Stomach (tissue), 4 donors: ENCODE measurements around the gene IL1RAPL2.

Experiments used
- POLR2A ChIP-seq, 4 donors: fragments of 450-650 bp; IDR thresholded peaks; one replicate each; pipeline ENCODE4 v1.6.1; 2016; ENCODE audit warnings: antibody characterized with exemption in 4 of 4, control low read depth in 2 of 4, mild to moderate bottlenecking in 1 of 4, moderate library complexity in 1 of 4
- POLR2AphosphoS5 ChIP-seq, 3 donors: sonication (generic); formaldehyde crosslinking; IDR thresholded peaks; one replicate each; pipeline ENCODE4 v1.6.1; 2016; ENCODE audit warnings: antibody characterized with exemption in 3 of 3
- TF ChIP-seq, protein P1 (sequence below), 7 experiments: fragments of 450-650 bp in 4 of 7; fragments of 200-600 bp in 3 of 7; sonication (generic) in 3 of 7; IDR thresholded peaks; one replicate each; pipeline ENCODE4 v1.5.1; 2016 to 2019; ENCODE audit warnings: antibody characterized with exemption in 7 of 7, control low read depth in 2 of 7, mild to moderate bottlenecking in 1 of 7

DNA sequence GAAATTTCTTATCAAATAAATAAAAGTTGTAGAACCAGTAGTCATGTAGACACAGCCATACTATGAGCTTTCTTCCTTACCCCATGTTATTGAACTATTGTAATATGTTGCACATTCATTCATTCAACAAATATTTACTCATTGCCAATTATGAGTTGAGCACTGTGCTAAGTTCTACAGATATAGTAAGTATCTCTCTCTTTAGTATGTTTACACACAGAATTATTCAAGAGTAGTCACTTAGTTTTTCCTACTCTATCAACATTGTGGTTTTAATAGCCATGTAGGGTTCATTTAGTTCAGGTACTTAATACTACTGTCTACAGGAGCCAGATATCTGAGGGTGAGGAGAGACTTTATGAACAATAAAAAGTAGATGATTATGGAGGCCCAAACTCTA lies 568.3 kb downstream of the IL1RAPL2 start:
- TF ChIP-seq POLR2AphosphoS5 (IDR thresholded peaks at IDR 0.05) (no peak), POLR2A (IDR thresholded peaks at IDR 0.05) (no peak)
- TF ChIP-seq, protein P1, sequence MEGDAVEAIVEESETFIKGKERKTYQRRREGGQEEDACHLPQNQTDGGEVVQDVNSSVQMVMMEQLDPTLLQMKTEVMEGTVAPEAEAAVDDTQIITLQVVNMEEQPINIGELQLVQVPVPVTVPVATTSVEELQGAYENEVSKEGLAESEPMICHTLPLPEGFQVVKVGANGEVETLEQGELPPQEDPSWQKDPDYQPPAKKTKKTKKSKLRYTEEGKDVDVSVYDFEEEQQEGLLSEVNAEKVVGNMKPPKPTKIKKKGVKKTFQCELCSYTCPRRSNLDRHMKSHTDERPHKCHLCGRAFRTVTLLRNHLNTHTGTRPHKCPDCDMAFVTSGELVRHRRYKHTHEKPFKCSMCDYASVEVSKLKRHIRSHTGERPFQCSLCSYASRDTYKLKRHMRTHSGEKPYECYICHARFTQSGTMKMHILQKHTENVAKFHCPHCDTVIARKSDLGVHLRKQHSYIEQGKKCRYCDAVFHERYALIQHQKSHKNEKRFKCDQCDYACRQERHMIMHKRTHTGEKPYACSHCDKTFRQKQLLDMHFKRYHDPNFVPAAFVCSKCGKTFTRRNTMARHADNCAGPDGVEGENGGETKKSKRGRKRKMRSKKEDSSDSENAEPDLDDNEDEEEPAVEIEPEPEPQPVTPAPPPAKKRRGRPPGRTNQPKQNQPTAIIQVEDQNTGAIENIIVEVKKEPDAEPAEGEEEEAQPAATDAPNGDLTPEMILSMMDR (IDR thresholded peaks at IDR 0.05), result no peak
